Measurements from ENCODE around the gene MPHOSPH8. TPM values are rescaled to one million over a fixed set of nuclear protein-coding genes. Genes with fewer than 3 reads are reported as not detected.

The MPHOSPH8 gene
- total and polyA plus RNA-seq, 4 donors, result 8.4 to 14.2 (median 12.3) TPM

GRCh38 chr13:19672990-19673389 is 39.5 kb downstream of the MPHOSPH8 start:
- H3K9ac ChIP-seq (ENCODE audit: low read depth in 1 of 2, low read length in 2 of 2), result no peak overlapping the region
- no peaks in the 10 kb centered on the region for H3K4me1 ChIP-seq (ENCODE audit: control insufficient read depth in 4 of 4, insufficient read depth in 4 of 4, low read length in 3 of 4)
- WGBS, result 52% methylated on average over 5 of the region's 5 CpGs
- H3K36me3 ChIP-seq (ENCODE audit: control insufficient read depth in 4 of 4, insufficient read depth in 3 of 4, low read depth in 1 of 4, low read length in 3 of 4), result peaks cover 26 to 76% (median 49%) of the 10 kb centered on the region in 4 donors
- DNase-seq (ENCODE audit: low spot score), result no peak
- no peak overlapping the region for H3K27ac ChIP-seq (ENCODE audit: low read depth in 1 of 2, low read length in 2 of 2)
- TF ChIP-seq RAD21 (IDR thresholded peaks at IDR 0.05), result no peak
- no peak for TF ChIP-seq ATF3 (IDR thresholded peaks at IDR 0.05)
- TF ChIP-seq, protein P1, sequence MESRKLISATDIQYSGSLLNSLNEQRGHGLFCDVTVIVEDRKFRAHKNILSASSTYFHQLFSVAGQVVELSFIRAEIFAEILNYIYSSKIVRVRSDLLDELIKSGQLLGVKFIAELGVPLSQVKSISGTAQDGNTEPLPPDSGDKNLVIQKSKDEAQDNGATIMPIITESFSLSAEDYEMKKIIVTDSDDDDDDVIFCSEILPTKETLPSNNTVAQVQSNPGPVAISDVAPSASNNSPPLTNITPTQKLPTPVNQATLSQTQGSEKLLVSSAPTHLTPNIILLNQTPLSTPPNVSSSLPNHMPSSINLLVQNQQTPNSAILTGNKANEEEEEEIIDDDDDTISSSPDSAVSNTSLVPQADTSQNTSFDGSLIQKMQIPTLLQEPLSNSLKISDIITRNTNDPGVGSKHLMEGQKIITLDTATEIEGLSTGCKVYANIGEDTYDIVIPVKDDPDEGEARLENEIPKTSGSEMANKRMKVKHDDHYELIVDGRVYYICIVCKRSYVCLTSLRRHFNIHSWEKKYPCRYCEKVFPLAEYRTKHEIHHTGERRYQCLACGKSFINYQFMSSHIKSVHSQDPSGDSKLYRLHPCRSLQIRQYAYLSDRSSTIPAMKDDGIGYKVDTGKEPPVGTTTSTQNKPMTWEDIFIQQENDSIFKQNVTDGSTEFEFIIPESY (IDR thresholded peaks at IDR 0.05), result no peak
- TF ChIP-seq HNF4A (conservative IDR thresholded peaks at IDR 0.05), result no peak
- no peak for TF ChIP-seq JUND (IDR thresholded peaks at IDR 0.05)
- TF ChIP-seq FOXA1 (IDR thresholded peaks at IDR 0.05), result no peak
- TF ChIP-seq CTCF (IDR thresholded peaks at IDR 0.05; ENCODE audit: low read depth, low read length, missing input control), result no peak
- TF ChIP-seq EGR1 (IDR thresholded peaks at IDR 0.05; ENCODE audit: low read depth in 2 of 2), result no peak
- TF ChIP-seq NR2F2 (IDR thresholded peaks at IDR 0.05), result no peak
- no peak for TF ChIP-seq REST (IDR thresholded peaks at IDR 0.05)
- TF ChIP-seq MAX (IDR thresholded peaks at IDR 0.05), result no peak
- TF ChIP-seq YY1 (IDR thresholded peaks at IDR 0.05), result no peak
- no peaks in the 10 kb centered on the region for H3K27me3 ChIP-seq (ENCODE audit: control insufficient read depth in 4 of 4, insufficient read depth in 4 of 4, low read length in 3 of 4)
- H3K4me3 ChIP-seq (ENCODE audit: low read depth in 1 of 3, low read length in 3 of 3), result no peak overlapping the region
- no peaks in the 10 kb centered on the region for H3K9me3 ChIP-seq (ENCODE audit: control insufficient read depth in 4 of 4, low read length in 3 of 4)

DNA sequence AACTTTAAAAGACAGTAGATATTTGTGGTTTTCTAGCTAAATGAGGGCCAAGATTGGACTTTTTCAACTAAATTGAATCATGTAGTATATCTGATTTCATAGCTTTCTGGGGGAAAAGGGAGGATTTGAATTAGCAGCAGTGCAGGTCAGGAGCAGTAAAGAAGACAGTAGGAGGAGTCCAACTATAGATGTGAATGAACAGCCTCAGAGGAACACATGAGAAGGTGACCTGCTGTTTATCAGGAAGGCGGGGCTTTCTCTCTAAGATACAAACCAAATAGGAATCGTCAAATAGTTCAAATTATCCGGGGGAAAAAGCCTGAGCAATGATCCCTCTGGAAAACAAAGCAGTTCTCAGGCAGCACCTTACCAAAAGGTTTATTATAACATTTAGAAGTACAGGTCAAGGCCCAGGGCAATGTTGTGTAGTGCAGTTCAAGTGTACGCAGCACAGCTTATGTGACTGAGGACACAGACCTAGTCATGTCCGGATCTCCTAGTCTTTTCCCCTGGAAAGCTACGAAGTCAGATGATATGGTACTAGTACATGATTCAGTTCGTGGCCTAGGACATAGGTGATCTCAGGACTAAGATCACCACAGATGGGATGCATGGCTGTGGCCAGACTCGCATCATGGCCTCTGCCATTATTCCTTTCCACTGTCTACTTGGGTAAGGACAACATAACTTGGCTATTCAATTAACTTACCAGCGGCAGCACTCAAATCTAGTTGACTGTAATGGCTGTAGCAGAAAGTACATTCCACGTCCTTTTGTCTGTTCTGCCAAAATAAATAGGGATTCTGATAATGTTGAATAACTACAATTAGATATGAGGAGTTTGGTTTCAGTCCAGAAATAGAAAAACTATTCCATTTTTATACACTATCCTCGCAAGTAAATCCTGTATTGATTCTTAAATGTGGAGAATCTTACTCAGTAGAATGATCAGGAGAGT is 40.3 kb downstream of the MPHOSPH8 start:
- Histone ChIP-seq H3K27me3 (ENCODE audit: control insufficient read depth in 4 of 4, insufficient read depth in 4 of 4, low read length in 3 of 4) (no peaks in the 10 kb centered on the region), H3K9ac (ENCODE audit: low read depth in 1 of 2, low read length in 2 of 2) (no peak overlapping the region), H3K9me3 (ENCODE audit: control insufficient read depth in 4 of 4, low read length in 3 of 4) (no peaks in the 10 kb centered on the region), H3K27ac (ENCODE audit: low read depth in 1 of 2, low read length in 2 of 2) (no peak overlapping the region), H3K36me3 (ENCODE audit: control insufficient read depth in 4 of 4, insufficient read depth in 3 of 4, low read depth in 1 of 4, low read length in 3 of 4) (peaks cover 23 to 68% (median 42%) of the 10 kb centered on the region in 4 donors), H3K4me1 (ENCODE audit: control insufficient read depth in 4 of 4, insufficient read depth in 4 of 4, low read length in 3 of 4) (no peaks in the 10 kb centered on the region), H3K4me3 (ENCODE audit: low read depth in 1 of 3, low read length in 3 of 3) (no peak overlapping the region)
- no peak for TF ChIP-seq REST (IDR thresholded peaks at IDR 0.05)
- TF ChIP-seq HNF4A (conservative IDR thresholded peaks at IDR 0.05), result no peak
- TF ChIP-seq GABPA (IDR thresholded peaks at IDR 0.05 in 1 of 2, conservative IDR thresholded peaks at IDR 0.05 in 1 of 2), result no peak
- TF ChIP-seq RXRA (IDR thresholded peaks at IDR 0.05), result no peak
- TF ChIP-seq FOXA1 (IDR thresholded peaks at IDR 0.05), result no peak
- no peak for DNase-seq (ENCODE audit: low spot score)
- 86% methylated on average over 11 of the region's 11 CpGs for WGBS

All from liver (tissue), 9 donors.